Right atrium auricular region (tissue), 2 donors: ENCODE data around the gene TMSB4X. TPM values are rescaled to one million over a fixed set of nuclear protein-coding genes. Genes with fewer than 3 reads are reported as not detected.

ENCODE experiments used
- DNase-seq: peaks from one replicate; pipeline ENCODE4 v3.0.0-alpha.2; 2019; ENCODE audit warnings: low spot score
- H3K27ac ChIP-seq, 2 donors: fragments of 200-600 bp; sonication (generic); 1 replicate in 1 of 2; 2 replicates in 1 of 2; pipeline ENCODE4 v1.5.1; 2016 to 2019
- H3K27me3 ChIP-seq, 2 donors: fragments of 200-600 bp; sonication (generic); one replicate each; pipeline versions ENCODE4 v1.5.1 to v1.6.0; 2017 to 2019
- H3K36me3 ChIP-seq: fragments of 200-600 bp; sonication (generic); one replicate; pipeline ENCODE4 v1.5.1; 2016
- H3K4me1 ChIP-seq, 2 donors: fragments of 200-600 bp; sonication (generic); one replicate each; pipeline versions ENCODE4 v1.5.1 to v1.6.0; 2017 to 2019
- H3K4me3 ChIP-seq, 2 donors: fragments of 200-600 bp; sonication (generic); 1 replicate in 1 of 2; 2 replicates in 1 of 2; pipeline ENCODE4 v1.5.1; 2017 to 2019; ENCODE audit warnings: mild to moderate bottlenecking in 1 of 2, moderate library complexity in 1 of 2
- H3K9me3 ChIP-seq, 2 donors: fragments of 200-600 bp; sonication (generic); one replicate each; pipeline ENCODE4 v1.5.1; 2019
- total RNA-seq, 2 donors: library from RNA; depleted of rRNA; stranded (reverse); fragments of >200 nt; gene quantifications; one replicate each; pipeline ENCODE4 v1.1.0, GENCODE V29; 2016
- TF ChIP-seq, protein P1 (sequence below), 2 donors: fragments of 200-600 bp; sonication (generic); IDR thresholded peaks; one replicate each; pipeline ENCODE4 v1.5.1; 2019; ENCODE audit warnings: antibody characterized with exemption in 2 of 2

Gene TMSB4X
- total RNA-seq = 1,000 to 10,000 TPM; 1,780 to 2,397 TPM

DNA sequence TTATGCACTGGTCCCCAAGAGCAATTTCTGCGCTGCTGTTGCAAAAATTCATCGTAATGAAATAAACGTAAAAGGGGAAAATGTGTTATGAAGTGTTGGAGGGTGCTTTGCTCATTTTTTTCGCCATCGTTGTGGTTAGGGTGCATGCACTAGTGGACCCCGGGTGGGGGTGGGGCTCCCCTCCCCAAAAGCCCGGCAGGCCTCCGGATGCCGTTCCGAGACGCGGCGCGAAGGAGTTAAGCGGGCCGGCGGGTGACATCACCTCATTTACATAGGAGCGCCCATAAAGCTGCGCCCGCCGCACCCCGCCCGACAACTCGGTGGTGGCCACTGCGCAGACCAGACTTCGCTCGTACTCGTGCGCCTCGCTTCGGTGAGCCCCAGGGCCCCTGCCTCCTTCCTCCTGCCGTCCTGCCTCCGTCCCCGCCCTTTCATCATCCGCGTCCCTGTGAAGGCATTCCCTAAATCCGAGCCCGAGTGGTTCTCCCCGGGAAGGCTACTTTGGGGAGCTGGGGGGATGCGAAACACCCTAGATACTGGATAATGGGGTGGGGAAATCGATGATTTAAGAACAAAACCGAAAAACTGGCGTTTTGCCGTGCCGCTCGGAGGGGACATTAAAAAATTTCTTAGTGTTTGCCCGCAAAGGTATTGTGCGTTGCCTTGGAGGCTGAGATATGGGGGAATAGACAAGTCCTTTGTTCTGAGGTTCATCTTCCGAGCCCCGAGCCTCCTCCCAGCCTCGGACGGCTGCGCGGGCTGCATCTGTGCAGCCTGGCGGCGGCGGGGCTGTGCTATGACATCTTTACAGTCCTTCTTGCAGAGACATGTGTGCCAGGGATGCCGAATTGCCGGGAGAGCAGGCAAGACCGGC is at the start of gene TMSB4X:
Gene TMSB4X, plus strand, starts transcription at position 315 of the 874 bp plus-strand sequence.
- Histone ChIP-seq H3K4me3 (peak within 1 kb of the TSS; percentile 56 to 61), H3K36me3 (peaks cover 21% of the 10 kb centered on the region), H3K27ac (peak within 1 kb of the TSS; percentile 85 to 87), H3K4me1 (peaks cover 0 to 25% of the 10 kb centered on the region in 2 donors), H3K9me3 (peaks cover 0 to 3% of the 10 kb centered on the region in 2 donors), H3K27me3 (no peaks in the 10 kb centered on the region)
- DNase-seq = peak; percentile 89
- TF ChIP-seq, protein P1, sequence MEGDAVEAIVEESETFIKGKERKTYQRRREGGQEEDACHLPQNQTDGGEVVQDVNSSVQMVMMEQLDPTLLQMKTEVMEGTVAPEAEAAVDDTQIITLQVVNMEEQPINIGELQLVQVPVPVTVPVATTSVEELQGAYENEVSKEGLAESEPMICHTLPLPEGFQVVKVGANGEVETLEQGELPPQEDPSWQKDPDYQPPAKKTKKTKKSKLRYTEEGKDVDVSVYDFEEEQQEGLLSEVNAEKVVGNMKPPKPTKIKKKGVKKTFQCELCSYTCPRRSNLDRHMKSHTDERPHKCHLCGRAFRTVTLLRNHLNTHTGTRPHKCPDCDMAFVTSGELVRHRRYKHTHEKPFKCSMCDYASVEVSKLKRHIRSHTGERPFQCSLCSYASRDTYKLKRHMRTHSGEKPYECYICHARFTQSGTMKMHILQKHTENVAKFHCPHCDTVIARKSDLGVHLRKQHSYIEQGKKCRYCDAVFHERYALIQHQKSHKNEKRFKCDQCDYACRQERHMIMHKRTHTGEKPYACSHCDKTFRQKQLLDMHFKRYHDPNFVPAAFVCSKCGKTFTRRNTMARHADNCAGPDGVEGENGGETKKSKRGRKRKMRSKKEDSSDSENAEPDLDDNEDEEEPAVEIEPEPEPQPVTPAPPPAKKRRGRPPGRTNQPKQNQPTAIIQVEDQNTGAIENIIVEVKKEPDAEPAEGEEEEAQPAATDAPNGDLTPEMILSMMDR (IDR thresholded peaks at IDR 0.05) = no peak

GRCh38 chrX:12929701-12930100 is 45.2 kb upstream of the TMSB4X start:
- Histone ChIP-seq H3K9me3 (no peaks in the 10 kb centered on the region), H3K36me3 (no peaks in the 10 kb centered on the region), H3K27me3 (no peaks in the 10 kb centered on the region), H3K4me3 (no peak overlapping the region), H3K27ac (no peak overlapping the region), H3K4me1 (no peaks in the 10 kb centered on the region)
- TF ChIP-seq, protein P1 (IDR thresholded peaks at IDR 0.05) = no peak
- no peak for DNase-seq

- no peak for DNase-seq
- no peaks in the 10 kb centered on the region for H3K9me3 ChIP-seq
- no peaks in the 10 kb centered on the region for H3K27me3 ChIP-seq
- H3K4me3 ChIP-seq = no peak overlapping the region
- TF ChIP-seq, protein P1 (IDR thresholded peaks at IDR 0.05) = no peak
- H3K27ac ChIP-seq = no peak overlapping the region
- no peaks in the 10 kb centered on the region for H3K36me3 ChIP-seq
- no peaks in the 10 kb centered on the region for H3K4me1 ChIP-seq
Measured at GRCh38 chrX:12930150-12930549, 44.8 kb upstream of the TMSB4X start.

- H3K27ac ChIP-seq = no peak overlapping the region
- no peak for DNase-seq
- TF ChIP-seq, protein P1 (IDR thresholded peaks at IDR 0.05) = no peak
Measured at GRCh38 chrX:12932244-12932643, 42.7 kb upstream of the TMSB4X start.

GRCh38 chrX:12934850-12935249 is 40.1 kb upstream of the TMSB4X start:
- no peak for DNase-seq
- H3K27me3 ChIP-seq = no peaks in the 10 kb centered on the region
- no peak overlapping the region for H3K4me3 ChIP-seq
- TF ChIP-seq, protein P1 (IDR thresholded peaks at IDR 0.05) = no peak
- no peak overlapping the region for H3K27ac ChIP-seq
- H3K4me1 ChIP-seq = no peaks in the 10 kb centered on the region
- no peaks in the 10 kb centered on the region for H3K9me3 ChIP-seq
- no peaks in the 10 kb centered on the region for H3K36me3 ChIP-seq

More at GRCh38 chrX:12932244-12932643, 42.7 kb upstream of the TMSB4X start:
- no peaks in the 10 kb centered on the region for H3K27me3 ChIP-seq
- H3K4me3 ChIP-seq = no peak overlapping the region
- no peaks in the 10 kb centered on the region for H3K9me3 ChIP-seq
- H3K4me1 ChIP-seq = no peaks in the 10 kb centered on the region
- no peaks in the 10 kb centered on the region for H3K36me3 ChIP-seq
